ENCODE measurements around the gene UFD1.

DNA sequence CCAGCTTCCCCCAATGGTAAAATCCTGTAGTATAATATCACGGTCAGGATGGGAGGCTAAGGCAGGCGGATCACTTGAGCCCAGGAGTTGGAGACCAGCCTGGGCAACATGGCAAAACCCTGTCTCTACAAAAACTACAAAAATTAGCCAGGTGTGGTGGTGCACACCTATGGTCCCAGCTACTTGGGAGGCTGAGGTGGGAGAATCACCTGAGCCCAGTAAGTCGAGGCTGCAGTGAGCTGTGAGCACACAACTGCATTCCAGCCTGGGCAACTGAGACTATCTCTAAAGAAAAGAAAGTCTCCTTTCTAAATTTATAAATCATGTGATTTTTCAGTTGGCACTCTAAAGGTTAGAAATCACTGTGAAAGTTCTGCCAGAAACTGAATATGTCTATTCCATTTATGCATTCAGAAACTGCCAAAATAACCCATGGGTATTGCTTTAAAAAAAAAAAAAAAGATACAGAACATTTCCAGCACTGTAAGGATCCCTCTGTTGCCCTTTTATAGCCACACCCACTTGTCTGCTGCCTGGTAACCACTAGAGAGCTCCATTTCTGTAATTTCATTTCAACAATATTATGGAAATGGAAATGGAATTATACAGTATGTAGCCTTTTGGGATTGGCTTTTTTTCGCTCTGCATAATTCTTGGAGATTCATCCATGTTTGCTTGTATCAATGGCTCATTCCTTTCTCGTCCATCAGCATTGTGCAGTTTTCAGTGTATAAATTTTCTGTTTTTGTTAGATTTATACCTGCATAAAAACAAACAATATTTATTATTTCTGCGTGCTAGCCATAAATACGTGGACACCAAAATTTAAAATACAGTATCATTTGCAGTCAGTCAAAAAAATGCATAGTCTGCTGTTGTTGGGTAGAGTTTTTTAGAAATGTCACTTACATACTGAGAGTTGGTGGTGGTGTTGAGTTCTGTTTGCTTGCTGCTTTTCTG is 10.2 kb upstream of the UFD1 start:
- no peak for TF ChIP-seq CTCF (IDR thresholded peaks at IDR 0.05)
- no peak for TF ChIP-seq EP300 (IDR thresholded peaks at IDR 0.05)
